ENCODE results near the gene H2BK1. TPM values are rescaled to one million over a fixed set of nuclear protein-coding genes. Genes with fewer than 3 reads are reported as not detected.

H2BK1 gene
- total and polyA plus RNA-seq, 2 of the 13 experiments (the other 11 are each of a cell fraction or from before 2014, with no cell fraction given): not detected

GRCh38 chr7:151212626-151213025 lies 2.3 kb upstream of the H2BK1 start:
- in situ Hi-C loops (cut with HindIII; ENCODE audit: extremely low pct_ligation_motif_present, low pct_unique_long_range_greater_than_20kb) (no loop called here), intact Hi-C loops (cut with micrococcal nuclease; ENCODE audit: unreplicated experiment) (no loop called here)
- ChIA-PET POLR2A (no interaction called here), CTCF (ENCODE audit: low intra/inter-chr PET ratio, low total read pairs) (no interaction called here)
- no peak overlapping the region for H3K4me3 ChIP-seq (replicated peaks in 1 of 3; ENCODE audit: insufficient read depth in 1 of 3, low read depth in 2 of 3, low read length in 3 of 3)
- no peak for DNase-seq (ENCODE audit: low spot score)
- no peaks in the 10 kb centered on the region for H3K79me2 ChIP-seq (ENCODE audit: insufficient read depth, low read length)
- no peak overlapping the region for H3K9ac ChIP-seq (ENCODE audit: insufficient read depth, low read depth, low read length)
- FAIRE-seq: no peak
- TSS peak; percentile 23 for BruUV-seq (replicated peaks)
- no peak overlapping the region for H3K27ac ChIP-seq (ENCODE audit: extremely low read length, insufficient read depth, low read length)
- no peak overlapping the region for H3K4me2 ChIP-seq (ENCODE audit: low read depth, low read length)
- H2AFZ ChIP-seq (ENCODE audit: low read length): no peak overlapping the region
- H3K4me1 ChIP-seq (ENCODE audit: insufficient read depth, low read length): no peaks in the 10 kb centered on the region
- peaks cover 0 to 10% of the 10 kb centered on the region in 2 experiments; a peak in 3 of 5 replicates for H3K27me3 ChIP-seq (ENCODE audit: control insufficient read depth in 1 of 2, insufficient read depth in 2 of 2, low read length in 2 of 2)
- H3K36me3 ChIP-seq (replicated peaks in 1 of 2; ENCODE audit: control insufficient read depth in 1 of 2, insufficient read depth in 2 of 2, low read length in 2 of 2): peaks cover 15 to 41% of the 10 kb centered on the region in 2 experiments; a peak in 4 of 5 replicates
- TF ChIP-seq ZNF20 (CRISPR knock-in tag; IDR thresholded peaks at IDR 0.05) (no peak), ARNT2 (CRISPR knock-in tag; IDR thresholded peaks at IDR 0.05; ENCODE audit: low read depth) (no peak), PCBP1 (IDR thresholded peaks at IDR 0.05; ENCODE audit: borderline replicate concordance, low read depth, low read length) (no peak), PHB2 (IDR thresholded peaks at IDR 0.05; ENCODE audit: partially characterized antibody) (no peak), ZNF768 (CRISPR knock-in tag; IDR thresholded peaks at IDR 0.05) (no peak), MLX (CRISPR knock-in tag; IDR thresholded peaks at IDR 0.05) (no peak), SRSF4 (IDR thresholded peaks at IDR 0.05; ENCODE audit: low read depth, low read length, poor library complexity, severe bottlenecking) (no peak)
- TF ChIP-seq, protein P1, sequence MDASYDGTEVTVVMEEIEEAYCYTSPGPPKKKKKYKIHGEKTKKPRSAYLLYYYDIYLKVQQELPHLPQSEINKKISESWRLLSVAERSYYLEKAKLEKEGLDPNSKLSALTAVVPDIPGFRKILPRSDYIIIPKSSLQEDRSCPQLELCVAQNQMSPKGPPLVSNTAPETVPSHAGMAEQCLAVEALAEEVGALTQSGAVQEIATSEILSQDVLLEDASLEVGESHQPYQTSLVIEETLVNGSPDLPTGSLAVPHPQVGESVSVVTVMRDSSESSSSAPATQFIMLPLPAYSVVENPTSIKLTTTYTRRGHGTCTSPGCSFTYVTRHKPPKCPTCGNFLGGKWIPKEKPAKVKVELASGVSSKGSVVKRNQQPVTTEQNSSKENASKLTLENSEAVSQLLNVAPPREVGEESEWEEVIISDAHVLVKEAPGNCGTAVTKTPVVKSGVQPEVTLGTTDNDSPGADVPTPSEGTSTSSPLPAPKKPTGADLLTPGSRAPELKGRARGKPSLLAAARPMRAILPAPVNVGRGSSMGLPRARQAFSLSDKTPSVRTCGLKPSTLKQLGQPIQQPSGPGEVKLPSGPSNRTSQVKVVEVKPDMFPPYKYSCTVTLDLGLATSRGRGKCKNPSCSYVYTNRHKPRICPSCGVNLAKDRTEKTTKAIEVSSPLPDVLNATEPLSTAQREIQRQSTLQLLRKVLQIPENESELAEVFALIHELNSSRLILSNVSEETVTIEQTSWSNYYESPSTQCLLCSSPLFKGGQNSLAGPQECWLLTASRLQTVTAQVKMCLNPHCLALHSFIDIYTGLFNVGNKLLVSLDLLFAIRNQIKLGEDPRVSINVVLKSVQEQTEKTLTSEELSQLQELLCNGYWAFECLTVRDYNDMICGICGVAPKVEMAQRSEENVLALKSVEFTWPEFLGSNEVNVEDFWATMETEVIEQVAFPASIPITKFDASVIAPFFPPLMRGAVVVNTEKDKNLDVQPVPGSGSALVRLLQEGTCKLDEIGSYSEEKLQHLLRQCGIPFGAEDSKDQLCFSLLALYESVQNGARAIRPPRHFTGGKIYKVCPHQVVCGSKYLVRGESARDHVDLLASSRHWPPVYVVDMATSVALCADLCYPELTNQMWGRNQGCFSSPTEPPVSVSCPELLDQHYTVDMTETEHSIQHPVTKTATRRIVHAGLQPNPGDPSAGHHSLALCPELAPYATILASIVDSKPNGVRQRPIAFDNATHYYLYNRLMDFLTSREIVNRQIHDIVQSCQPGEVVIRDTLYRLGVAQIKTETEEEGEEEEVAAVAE (CRISPR knock-in tag; IDR thresholded peaks at IDR 0.05; ENCODE audit: borderline replicate concordance): no peak
- 83% methylated on average over 5 of the region's 5 CpGs for WGBS (ENCODE audit: low lambda C conversion rate)
- no peak for ATAC-seq
- H3K9me3 ChIP-seq (ENCODE audit: low read length): no peaks in the 10 kb centered on the region
- no peaks in the 10 kb centered on the region for H4K20me1 ChIP-seq (ENCODE audit: insufficient read depth, low read length)
